MM.1S (cell line): ENCODE measurements around the gene TUBB6.

Source experiments
- DNase-seq: peaks from one replicate; pipeline ENCODE4 v3.0.0-alpha.2; 2015
- H2AFZ ChIP-seq: fragments of 300-600 bp; sonication (generic); 2 replicates; pipeline ENCODE4 v1.6.0; 2016; ENCODE audit warnings: antibody characterized with exemption, low read length
- H3F3A ChIP-seq: fragments of 300-600 bp; sonication (generic); 2 replicates; pipeline ENCODE4 v1.6.1; 2016; ENCODE audit warnings: mild to moderate bottlenecking, antibody characterized with exemption, low read length, moderate library complexity, mixed read lengths; ENCODE audit not compliant: insufficient read depth
- H3K27ac ChIP-seq: fragments of 300-600 bp; sonication (generic); 2 replicates; pipeline ENCODE4 v1.5.1; 2016; ENCODE audit warnings: mild to moderate bottlenecking, low read length
- H3K27me3 ChIP-seq: fragments of 300-600 bp; sonication (generic); replicated peaks from 2 replicates; pipeline ENCODE4 v1.6.0; 2016; ENCODE audit warnings: low read length; ENCODE audit not compliant: insufficient read depth
- H3K36me3 ChIP-seq: fragments of 300-600 bp; sonication (generic); replicated peaks from 2 replicates; pipeline ENCODE4 v1.6.1; 2016; ENCODE audit warnings: mild to moderate bottlenecking, low read length, mixed read lengths; ENCODE audit not compliant: insufficient read depth
- H3K4me1 ChIP-seq: fragments of 300-600 bp; sonication (generic); 2 replicates; pipeline ENCODE4 v1.6.1; 2016; ENCODE audit warnings: low read length, mixed read lengths
- H3K4me2 ChIP-seq: fragments of 300-600 bp; sonication (generic); 2 replicates; pipeline ENCODE4 v1.6.0; 2016; ENCODE audit warnings: low read depth, low read length
- H3K4me3 ChIP-seq: fragments of 300-600 bp; sonication (generic); 2 replicates; pipeline ENCODE4 v1.5.1; 2016; ENCODE audit warnings: low read length, mixed read lengths
- H3K79me2 ChIP-seq: fragments of 300-600 bp; sonication (generic); 2 replicates; pipeline ENCODE4 v1.6.1; 2016; ENCODE audit warnings: mixed run types, low read length, mixed read lengths
- H3K9ac ChIP-seq: fragments of 300-600 bp; sonication (generic); 2 replicates; pipeline ENCODE4 v1.6.1; 2016; ENCODE audit warnings: low read length, mixed read lengths
- H3K9me2 ChIP-seq: fragments of 300-600 bp; sonication (generic); replicated peaks from 2 replicates; pipeline ENCODE4 v1.6.1; 2016; ENCODE audit warnings: mild to moderate bottlenecking, low read length, mixed read lengths; ENCODE audit not compliant: insufficient read depth
- H3K9me3 ChIP-seq: fragments of 300-600 bp; sonication (generic); replicated peaks from 2 replicates; pipeline ENCODE4 v1.6.1; 2016; ENCODE audit warnings: mild to moderate bottlenecking, low read length, mixed read lengths; ENCODE audit not compliant: insufficient read depth
- H4K20me1 ChIP-seq: fragments of 300-600 bp; sonication (generic); 2 replicates; pipeline ENCODE4 v1.6.1; 2016; ENCODE audit warnings: mild to moderate bottlenecking, low read length, moderate library complexity, mixed read lengths; ENCODE audit not compliant: insufficient read depth
- EZH2 ChIP-seq: fragments of 300-600 bp; sonication (generic); optimal IDR thresholded peaks from 2 replicates; pipeline ENCODE3; 2017; ENCODE audit warnings: low read depth, mild to moderate bottlenecking, antibody characterized with exemption, low read length, mixed read lengths
- EZH2phosphoT487 ChIP-seq: fragments of 300-600 bp; sonication (generic); IDR thresholded peaks from 2 replicates; pipeline ENCODE4 v1.6.1; 2018; ENCODE audit warnings: antibody characterized with exemption, low read length
- TF ChIP-seq, protein P1 (sequence below): fragments of 300-600 bp; sonication (generic); IDR thresholded peaks from 2 replicates; pipeline ENCODE4 v1.5.1; 2016; ENCODE audit warnings: antibody characterized with exemption, low read length, mixed read lengths

TUBB6 gene

DNA sequence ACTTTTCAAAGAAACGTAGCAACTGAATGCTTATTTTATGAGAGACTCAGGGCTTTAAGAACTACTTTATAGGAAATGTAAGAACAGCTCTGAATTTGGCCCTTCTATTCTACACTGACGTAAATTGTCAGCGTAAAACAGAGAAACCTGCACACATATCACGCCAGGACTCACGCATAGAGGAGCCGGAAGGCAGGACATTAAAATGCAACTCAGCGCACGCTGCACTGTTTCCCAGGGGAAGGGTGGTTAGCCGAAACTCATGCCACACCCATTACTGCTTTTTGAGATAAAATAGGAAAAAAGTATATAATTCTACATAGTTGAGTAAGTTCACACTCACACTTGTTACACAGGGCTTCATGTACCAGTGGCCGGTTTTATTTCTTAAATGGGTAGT lies 7.4 kb downstream of the TUBB6 start:
- no peaks in the 10 kb centered on the region for H4K20me1 ChIP-seq
- H3K4me2 ChIP-seq, result no peak overlapping the region
- TF ChIP-seq EZH2phosphoT487 (no peak), EZH2 (no peak)
- TF ChIP-seq, protein P1, sequence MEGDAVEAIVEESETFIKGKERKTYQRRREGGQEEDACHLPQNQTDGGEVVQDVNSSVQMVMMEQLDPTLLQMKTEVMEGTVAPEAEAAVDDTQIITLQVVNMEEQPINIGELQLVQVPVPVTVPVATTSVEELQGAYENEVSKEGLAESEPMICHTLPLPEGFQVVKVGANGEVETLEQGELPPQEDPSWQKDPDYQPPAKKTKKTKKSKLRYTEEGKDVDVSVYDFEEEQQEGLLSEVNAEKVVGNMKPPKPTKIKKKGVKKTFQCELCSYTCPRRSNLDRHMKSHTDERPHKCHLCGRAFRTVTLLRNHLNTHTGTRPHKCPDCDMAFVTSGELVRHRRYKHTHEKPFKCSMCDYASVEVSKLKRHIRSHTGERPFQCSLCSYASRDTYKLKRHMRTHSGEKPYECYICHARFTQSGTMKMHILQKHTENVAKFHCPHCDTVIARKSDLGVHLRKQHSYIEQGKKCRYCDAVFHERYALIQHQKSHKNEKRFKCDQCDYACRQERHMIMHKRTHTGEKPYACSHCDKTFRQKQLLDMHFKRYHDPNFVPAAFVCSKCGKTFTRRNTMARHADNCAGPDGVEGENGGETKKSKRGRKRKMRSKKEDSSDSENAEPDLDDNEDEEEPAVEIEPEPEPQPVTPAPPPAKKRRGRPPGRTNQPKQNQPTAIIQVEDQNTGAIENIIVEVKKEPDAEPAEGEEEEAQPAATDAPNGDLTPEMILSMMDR, result no peak
- H3K9me2 ChIP-seq, result no peaks in the 10 kb centered on the region
- DNase-seq, result no peak
- H3K4me1 ChIP-seq, result peaks cover 14% of the 10 kb centered on the region
- no peaks in the 10 kb centered on the region for H3K27me3 ChIP-seq
- no peak overlapping the region for H3K9ac ChIP-seq
- no peak overlapping the region for H3K4me3 ChIP-seq
- no peaks in the 10 kb centered on the region for H3K79me2 ChIP-seq
- no peak overlapping the region for H2AFZ ChIP-seq
- no peak overlapping the region for H3K27ac ChIP-seq
- no peaks in the 10 kb centered on the region for H3K36me3 ChIP-seq
- H3K9me3 ChIP-seq, result no peaks in the 10 kb centered on the region
- 0 out of 2 replicates have a peak, but pooled peaks cover 4% of the 10 kb centered on the region for H3F3A ChIP-seq

DNA sequence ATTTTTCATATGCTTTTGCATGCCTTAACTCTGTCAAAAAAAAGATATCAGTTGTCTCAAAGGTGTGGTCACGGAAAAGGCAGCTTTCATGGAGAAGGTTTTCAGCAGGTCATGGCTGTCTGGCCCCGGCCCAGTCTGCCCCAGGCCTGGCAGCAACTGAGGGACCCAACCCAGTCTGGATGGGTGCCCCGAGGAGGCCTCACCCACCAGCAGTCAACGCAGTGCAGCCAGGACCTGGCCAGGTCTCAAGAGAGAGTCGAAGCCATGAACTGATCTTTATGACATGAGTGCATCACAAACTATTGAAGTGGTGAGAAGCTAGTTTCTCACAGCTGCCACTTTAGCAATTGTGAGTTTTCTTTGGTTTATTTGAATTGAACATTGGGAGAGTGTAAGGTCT lies 7.9 kb downstream of the TUBB6 start:
- Histone ChIP-seq H3K4me3 (no peak overlapping the region), H3K9ac (no peak overlapping the region), H3K79me2 (no peaks in the 10 kb centered on the region), H4K20me1 (no peaks in the 10 kb centered on the region), H3K9me2 (no peaks in the 10 kb centered on the region), H3K27me3 (no peaks in the 10 kb centered on the region), H2AFZ (no peak overlapping the region), H3F3A (0 out of 2 replicates have a peak, but pooled peaks cover 4% of the 10 kb centered on the region), H3K36me3 (no peaks in the 10 kb centered on the region), H3K4me1 (peaks cover 14% of the 10 kb centered on the region), H3K4me2 (no peak overlapping the region), H3K27ac (no peak overlapping the region), H3K9me3 (no peaks in the 10 kb centered on the region)
- no peak for DNase-seq
- TF ChIP-seq EZH2 (no peak), EZH2phosphoT487 (no peak)
- TF ChIP-seq, protein P1, result no peak

DNA sequence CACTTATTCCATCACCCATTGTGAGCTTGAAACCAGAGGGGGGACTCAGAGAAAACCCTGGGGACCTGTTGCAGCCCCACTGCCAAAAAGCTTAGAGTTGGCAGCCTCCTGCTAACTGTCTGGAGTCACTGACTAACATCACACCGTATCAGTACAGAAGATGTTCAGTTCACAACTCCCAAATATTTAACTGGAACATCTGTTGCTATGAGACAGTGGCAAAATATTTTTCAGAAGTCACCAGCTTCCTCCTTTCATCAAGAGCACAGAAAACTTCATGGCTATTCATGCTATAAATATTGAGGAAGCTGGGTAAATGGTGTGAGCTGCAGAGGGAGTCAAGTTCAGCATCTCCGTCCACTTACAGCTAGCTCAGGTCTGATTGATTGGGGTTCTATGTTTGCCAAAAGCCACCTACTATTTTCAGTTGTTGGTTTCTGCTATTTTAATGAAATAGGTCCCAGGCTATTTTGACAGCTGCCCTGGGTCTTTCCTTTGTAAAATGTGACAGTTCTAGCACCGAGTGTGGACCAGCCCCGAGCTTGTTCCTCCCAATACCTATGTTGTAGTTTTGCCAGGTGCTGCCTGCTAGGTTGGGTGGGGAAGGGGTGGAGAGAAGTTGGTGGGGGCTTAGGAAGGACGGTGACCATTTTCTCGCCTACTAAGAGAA lies 9.8 kb downstream of the TUBB6 start:
- Histone ChIP-seq H3K36me3 (no peaks in the 10 kb centered on the region), H3K79me2 (no peaks in the 10 kb centered on the region), H3K4me2 (no peak overlapping the region)

More for the DNA sequence above, 9.8 kb downstream of the TUBB6 start:
- Histone ChIP-seq H3K4me1 (peaks cover 14% of the 10 kb centered on the region), H3K9me2 (no peaks in the 10 kb centered on the region), H4K20me1 (no peaks in the 10 kb centered on the region), H3F3A (0 out of 2 replicates have a peak, but pooled peaks cover 4% of the 10 kb centered on the region), H2AFZ (no peak overlapping the region), H3K9me3 (no peaks in the 10 kb centered on the region), H3K4me3 (no peak overlapping the region), H3K27ac (no peak overlapping the region), H3K9ac (no peak overlapping the region), H3K27me3 (no peaks in the 10 kb centered on the region)
- DNase-seq, result no peak
- TF ChIP-seq, protein P1, result no peak
- TF ChIP-seq EZH2 (no peak), EZH2phosphoT487 (no peak)
